Calu3 (cell line): ENCODE results near the gene ZNF317. TPM values are rescaled to one million over a fixed set of nuclear protein-coding genes. Genes with fewer than 3 reads are reported as not detected.
A peak's percentile ranks its signal among the peaks of the same experiment; 100 is the strongest.

Experiments used
- BruUV-seq: library from RNA; stranded (reverse); fragments of 400-500 nt; replicated peaks from 2 replicates; lab custom pipeline; 2021; lab: Mats Ljungman, UMichigan
- CTCF ChIA-PET: fragments of 300-600 bp; sonication (Branson Sonifier 250); formaldehyde crosslinking; loops from one replicate; lab custom pipeline; 2022; ENCODE audit warnings: antibody characterized with exemption; lab: Charles Lee
- DNase-seq: peaks from one replicate; pipeline ENCODE4 v3.0.0; 2022
- H3K27ac Mint-ChIP-seq: one replicate; pipeline ENCODE4 v1.8.0; 2022; ENCODE audit warnings: mixed read lengths; ENCODE audit not compliant: unreplicated experiment
- H3K27me3 Mint-ChIP-seq: one replicate; pipeline ENCODE4 v1.8.0; 2022; ENCODE audit warnings: mixed read lengths; ENCODE audit not compliant: unreplicated experiment
- H3K36me3 Mint-ChIP-seq: one replicate; pipeline ENCODE4 v1.8.0; 2022; ENCODE audit warnings: mild to moderate bottlenecking, moderate library complexity, mixed read lengths; ENCODE audit not compliant: insufficient read depth, unreplicated experiment
- H3K4me1 Mint-ChIP-seq: one replicate; pipeline ENCODE4 v1.8.0; 2022; ENCODE audit warnings: mild to moderate bottlenecking, low read depth, mixed read lengths; ENCODE audit not compliant: unreplicated experiment
- H3K4me3 Mint-ChIP-seq: one replicate; pipeline ENCODE4 v1.8.0; 2022; ENCODE audit warnings: mild to moderate bottlenecking, low read depth, moderate library complexity, mixed read lengths; ENCODE audit not compliant: unreplicated experiment
- H3K9me3 Mint-ChIP-seq: one replicate; pipeline ENCODE4 v1.8.0; 2022; ENCODE audit warnings: low read depth, mixed read lengths; ENCODE audit not compliant: unreplicated experiment
- CTCF ChIP-seq: fragments of 200-600 bp; IDR thresholded peaks from one replicate; pipeline ENCODE4 v1.8.0; 2022; ENCODE audit warnings: antibody characterized with exemption; ENCODE audit not compliant: unreplicated experiment
- intact Hi-C: fragments of 100-400 bp; cut with micrococcal nuclease; formaldehyde crosslinking; loops from one replicate; pipeline ENCODE4 v1.10.0; 2022; ENCODE audit not compliant: unreplicated experiment
- total RNA-seq: library from RNA; stranded (reverse); gene quantifications from 2 replicates; pipeline ENCODE4 v1.2.3, GENCODE V29; 2022

ZNF317 gene
- total RNA-seq, 1 experiment from 2014 or later, result 26.3 TPM

DNA sequence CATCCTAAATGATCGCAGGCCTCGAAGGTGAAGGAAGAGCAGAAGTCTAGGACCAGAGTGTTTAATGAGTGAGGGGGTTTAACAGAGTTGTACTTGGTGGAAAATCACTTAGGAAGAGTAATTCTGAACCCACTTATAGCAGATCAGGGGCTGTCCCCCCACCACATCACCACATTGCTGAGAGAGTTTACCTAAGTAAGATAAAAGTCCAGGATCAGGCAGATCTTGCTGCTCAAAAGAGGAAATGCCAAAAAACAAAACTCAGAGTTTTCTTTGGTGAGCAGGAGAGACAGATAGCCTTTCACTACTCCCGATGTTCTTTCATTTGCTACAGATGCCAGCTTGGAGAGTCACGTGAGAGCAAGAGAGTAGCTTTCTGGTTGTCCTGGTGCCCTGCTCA lies 15.4 kb downstream of the ZNF317 start:
- BruUV-seq, result no TSS peak
- H3K27me3 Mint-ChIP-seq, result no peaks in the 10 kb centered on the region
- intact Hi-C loops, result no loop called here
- no peak for TF ChIP-seq CTCF
- H3K36me3 Mint-ChIP-seq, result peaks cover 69% of the 10 kb centered on the region
- H3K4me1 Mint-ChIP-seq, result no peaks in the 10 kb centered on the region
- CTCF ChIA-PET, result no interaction called here
- H3K9me3 Mint-ChIP-seq, result peaks cover 21% of the 10 kb centered on the region
- DNase-seq, result no peak
- no peak overlapping the region for H3K27ac Mint-ChIP-seq
- no peak overlapping the region for H3K4me3 Mint-ChIP-seq

DNA sequence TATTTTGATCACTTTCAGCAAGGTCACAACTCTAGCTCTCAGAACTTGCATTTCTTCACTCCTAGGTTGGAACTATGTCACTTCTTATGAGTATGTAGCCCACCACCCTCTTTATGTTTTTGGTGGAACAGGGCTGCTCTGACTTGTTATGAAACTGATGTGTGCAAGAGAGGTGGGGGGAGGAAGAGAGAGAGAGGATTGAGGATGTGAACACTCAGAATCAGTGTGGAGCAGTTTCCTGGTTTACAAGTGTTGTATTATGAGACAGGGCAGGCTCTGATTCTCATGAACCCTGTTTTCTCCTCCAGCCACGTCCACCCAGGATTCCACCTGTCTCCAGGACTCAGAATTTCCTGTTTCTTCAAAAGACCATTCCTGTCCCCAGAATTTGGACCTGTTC lies 16.1 kb downstream of the ZNF317 start:
- no peak overlapping the region for H3K4me3 Mint-ChIP-seq
- H3K36me3 Mint-ChIP-seq, result peaks cover 76% of the 10 kb centered on the region
- no peaks in the 10 kb centered on the region for H3K27me3 Mint-ChIP-seq
- no TSS peak for BruUV-seq
- intact Hi-C loops, result no loop called here
- CTCF ChIA-PET, result no interaction called here
- peaks cover 15% of the 10 kb centered on the region for H3K9me3 Mint-ChIP-seq
- H3K27ac Mint-ChIP-seq, result no peak overlapping the region
- TF ChIP-seq CTCF, result no peak
- H3K4me1 Mint-ChIP-seq, result no peaks in the 10 kb centered on the region
- DNase-seq, result no peak

- H3K36me3 Mint-ChIP-seq, result peaks cover 83% of the 10 kb centered on the region
- DNase-seq, result no peak
- H3K27ac Mint-ChIP-seq, result peak overlapping the region; percentile 42
- peaks cover 10% of the 10 kb centered on the region for H3K9me3 Mint-ChIP-seq
- H3K27me3 Mint-ChIP-seq, result no peaks in the 10 kb centered on the region
- no peaks in the 10 kb centered on the region for H3K4me1 Mint-ChIP-seq
- CTCF ChIA-PET, result no interaction called here
- BruUV-seq, result no TSS peak
- H3K4me3 Mint-ChIP-seq, result no peak overlapping the region
- no peak for TF ChIP-seq CTCF
- intact Hi-C loops, result no loop called here
These were observed 19.7 kb downstream of the ZNF317 start for GRCh38 chr19:9159891-9160290.

GRCh38 chr19:9161427-9161826 lies 21.2 kb downstream of the ZNF317 start:
- no peaks in the 10 kb centered on the region for H3K4me1 Mint-ChIP-seq
- no peak overlapping the region for H3K4me3 Mint-ChIP-seq
- intact Hi-C loops, result no loop called here
- DNase-seq, result no peak
- peaks cover 82% of the 10 kb centered on the region for H3K36me3 Mint-ChIP-seq
- CTCF ChIA-PET, result interaction anchor here (0.6 kb wide), 1 partner anchor 801 kb away, joined by 3 read pairs; no protein-coding TSS in a partner anchor
- H3K27me3 Mint-ChIP-seq, result no peaks in the 10 kb centered on the region
- no TSS peak for BruUV-seq
- H3K9me3 Mint-ChIP-seq, result peaks cover 5% of the 10 kb centered on the region
- no peak overlapping the region for H3K27ac Mint-ChIP-seq
- TF ChIP-seq CTCF, result no peak
